AG09309 (cell line): ENCODE results near the gene PTX4.

ENCODE experiments used
- DNase-seq: peaks from one replicate; pipeline ENCODE4 v3.0.0-alpha.2; 2010; ENCODE audit warnings: low read depth
- H3K4me3 ChIP-seq: 2 replicates; pipeline ENCODE4 v1.5.1; 2011; ENCODE audit warnings: mild to moderate bottlenecking, low read depth, low read length, moderate library complexity; ENCODE audit not compliant: control insufficient read depth
- TF ChIP-seq, protein P1 (sequence below): IDR thresholded peaks from 2 replicates; pipeline ENCODE4 v1.5.1; 2011; ENCODE audit warnings: mild to moderate bottlenecking, low read depth, low read length, inconsistent platforms; ENCODE audit not compliant: insufficient read depth, control insufficient read depth; ENCODE audit errors: missing control alignments

Gene PTX4

GRCh38 chr16:1488619-1489018 is at the start of gene PTX4:
Gene PTX4 (minus strand): TSS chr16:1488944. CDS start chr16:1488909, 35 bp downstream.
- no peak for DNase-seq
- TF ChIP-seq, protein P1, sequence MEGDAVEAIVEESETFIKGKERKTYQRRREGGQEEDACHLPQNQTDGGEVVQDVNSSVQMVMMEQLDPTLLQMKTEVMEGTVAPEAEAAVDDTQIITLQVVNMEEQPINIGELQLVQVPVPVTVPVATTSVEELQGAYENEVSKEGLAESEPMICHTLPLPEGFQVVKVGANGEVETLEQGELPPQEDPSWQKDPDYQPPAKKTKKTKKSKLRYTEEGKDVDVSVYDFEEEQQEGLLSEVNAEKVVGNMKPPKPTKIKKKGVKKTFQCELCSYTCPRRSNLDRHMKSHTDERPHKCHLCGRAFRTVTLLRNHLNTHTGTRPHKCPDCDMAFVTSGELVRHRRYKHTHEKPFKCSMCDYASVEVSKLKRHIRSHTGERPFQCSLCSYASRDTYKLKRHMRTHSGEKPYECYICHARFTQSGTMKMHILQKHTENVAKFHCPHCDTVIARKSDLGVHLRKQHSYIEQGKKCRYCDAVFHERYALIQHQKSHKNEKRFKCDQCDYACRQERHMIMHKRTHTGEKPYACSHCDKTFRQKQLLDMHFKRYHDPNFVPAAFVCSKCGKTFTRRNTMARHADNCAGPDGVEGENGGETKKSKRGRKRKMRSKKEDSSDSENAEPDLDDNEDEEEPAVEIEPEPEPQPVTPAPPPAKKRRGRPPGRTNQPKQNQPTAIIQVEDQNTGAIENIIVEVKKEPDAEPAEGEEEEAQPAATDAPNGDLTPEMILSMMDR = no peak
- no peak within 1 kb of the TSS for H3K4me3 ChIP-seq

DNA sequence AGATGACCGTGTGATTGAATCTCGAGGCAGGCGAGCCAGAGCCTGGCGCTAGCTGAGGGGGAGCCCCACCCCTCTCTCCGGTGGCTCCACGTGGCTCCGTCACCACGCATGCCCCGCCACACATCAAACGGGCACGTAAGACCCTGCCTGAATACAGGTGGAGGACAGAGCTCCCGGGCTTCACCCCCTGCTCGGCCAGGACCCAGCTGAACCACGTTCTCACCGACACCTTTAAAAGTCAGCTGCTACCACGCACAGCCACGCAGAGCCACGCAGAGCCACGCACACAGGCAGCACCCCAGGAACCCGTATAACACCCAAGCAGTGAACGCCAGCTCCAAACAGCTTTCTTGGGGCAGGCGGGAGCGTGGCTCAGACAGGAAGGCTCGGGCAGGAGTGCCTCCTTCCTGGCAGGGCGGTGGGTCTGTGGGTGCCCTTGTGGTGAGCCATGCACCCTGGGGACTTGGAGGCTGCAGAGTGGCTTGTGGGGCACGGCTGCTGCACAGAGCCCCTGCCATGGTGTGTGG is 49.1 kb upstream of the PTX4 start:
- TF ChIP-seq, protein P1 = no peak
- no peak for DNase-seq
- H3K4me3 ChIP-seq = no peak overlapping the region

DNA sequence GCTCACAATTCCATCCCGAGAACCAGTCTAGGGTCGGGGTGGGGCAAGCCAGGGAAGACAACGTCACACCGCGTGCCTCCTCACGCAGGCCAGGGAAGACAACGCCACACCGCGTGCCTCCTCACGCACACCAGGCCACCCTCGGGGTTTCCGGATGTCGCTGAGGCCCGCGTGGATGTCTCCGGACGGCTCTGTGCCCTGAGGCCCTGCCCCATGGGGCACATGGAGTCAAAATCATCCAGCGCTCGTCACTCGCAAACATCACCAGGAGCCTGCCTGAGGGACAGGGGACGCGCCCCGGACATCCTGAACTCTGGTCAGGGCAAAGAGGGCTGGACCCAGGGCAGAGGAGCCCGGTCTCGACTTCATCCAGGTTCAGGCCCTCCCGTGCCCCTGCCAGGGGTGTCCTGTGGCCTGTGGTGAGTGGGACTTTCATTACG is 48.4 kb upstream of the PTX4 start:
- DNase-seq = no peak
- no peak overlapping the region for H3K4me3 ChIP-seq
- TF ChIP-seq, protein P1 = no peak

GRCh38 chr16:1536601-1537000 is 47.9 kb upstream of the PTX4 start:
- no peak overlapping the region for H3K4me3 ChIP-seq
- DNase-seq = no peak
- TF ChIP-seq, protein P1 = no peak

GRCh38 chr16:1535391-1536291 is 46.9 kb upstream of the PTX4 start:
- H3K4me3 ChIP-seq = peak overlapping the region; percentile 50
- DNase-seq = no peak
- TF ChIP-seq, protein P1 = no peak

GRCh38 chr16:1534021-1535020 is 45.6 kb upstream of the PTX4 start:
- no peak for DNase-seq
- H3K4me3 ChIP-seq = peak overlapping the region; percentile 50
- TF ChIP-seq, protein P1 = no peak
